GM12864 (cell line): ENCODE data around the gene LRRC45.

Experiments used
- DNase-seq: peaks from one replicate; pipeline ENCODE4 v3.0.0-alpha.2; 2011; ENCODE audit warnings: low read depth
- H3K4me3 ChIP-seq: 2 replicates; pipeline ENCODE4 v1.5.1; 2011; ENCODE audit warnings: mild to moderate bottlenecking, low read depth, low read length, control low read depth
- TF ChIP-seq, protein P1 (sequence below): IDR thresholded peaks from 2 replicates; pipeline ENCODE4 v1.5.1; 2011; ENCODE audit warnings: low read depth, mild to moderate bottlenecking, moderate library complexity, low read length, control low read depth, inconsistent platforms; ENCODE audit errors: missing control alignments

LRRC45 gene

DNA sequence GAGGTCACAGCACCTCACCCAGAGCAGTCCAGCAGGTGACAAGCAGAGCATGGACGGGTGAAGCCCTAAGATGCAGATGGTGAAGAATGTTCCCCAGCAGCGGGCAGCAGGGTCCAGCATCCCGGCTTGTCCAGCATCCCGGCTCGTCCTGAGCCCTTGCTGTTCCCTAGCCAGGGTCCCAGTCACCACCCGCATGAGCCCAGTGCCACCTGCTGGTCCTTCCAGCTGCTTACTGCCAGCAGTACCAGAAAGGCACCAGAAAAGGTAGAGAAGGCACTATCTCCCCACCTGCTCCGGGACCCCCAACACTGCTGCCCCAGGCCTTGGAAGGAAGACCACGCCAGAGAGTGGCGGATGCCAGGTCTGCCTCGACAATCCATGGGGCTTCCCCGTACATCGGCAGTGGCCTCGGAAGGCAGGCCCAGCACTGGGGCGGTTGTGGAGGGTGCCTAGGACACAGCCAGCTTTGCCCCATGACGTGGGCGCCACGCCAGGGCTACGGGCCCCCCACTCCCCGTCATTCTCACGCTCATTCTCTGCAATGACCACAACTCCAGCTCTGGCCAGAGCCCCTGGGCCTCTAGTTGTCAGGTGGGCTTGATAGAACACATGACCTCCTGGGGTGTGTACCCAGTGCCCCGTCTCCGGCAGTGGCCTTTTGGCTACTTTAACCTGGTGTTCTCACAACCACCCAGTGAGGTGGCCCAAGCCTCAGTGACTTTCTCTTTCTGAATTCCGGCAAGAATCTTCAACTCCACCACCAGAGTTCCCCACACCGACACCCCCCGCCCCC is 1.8 kb upstream of the LRRC45 start:
- DNase-seq, result no peak
- TF ChIP-seq, protein P1, sequence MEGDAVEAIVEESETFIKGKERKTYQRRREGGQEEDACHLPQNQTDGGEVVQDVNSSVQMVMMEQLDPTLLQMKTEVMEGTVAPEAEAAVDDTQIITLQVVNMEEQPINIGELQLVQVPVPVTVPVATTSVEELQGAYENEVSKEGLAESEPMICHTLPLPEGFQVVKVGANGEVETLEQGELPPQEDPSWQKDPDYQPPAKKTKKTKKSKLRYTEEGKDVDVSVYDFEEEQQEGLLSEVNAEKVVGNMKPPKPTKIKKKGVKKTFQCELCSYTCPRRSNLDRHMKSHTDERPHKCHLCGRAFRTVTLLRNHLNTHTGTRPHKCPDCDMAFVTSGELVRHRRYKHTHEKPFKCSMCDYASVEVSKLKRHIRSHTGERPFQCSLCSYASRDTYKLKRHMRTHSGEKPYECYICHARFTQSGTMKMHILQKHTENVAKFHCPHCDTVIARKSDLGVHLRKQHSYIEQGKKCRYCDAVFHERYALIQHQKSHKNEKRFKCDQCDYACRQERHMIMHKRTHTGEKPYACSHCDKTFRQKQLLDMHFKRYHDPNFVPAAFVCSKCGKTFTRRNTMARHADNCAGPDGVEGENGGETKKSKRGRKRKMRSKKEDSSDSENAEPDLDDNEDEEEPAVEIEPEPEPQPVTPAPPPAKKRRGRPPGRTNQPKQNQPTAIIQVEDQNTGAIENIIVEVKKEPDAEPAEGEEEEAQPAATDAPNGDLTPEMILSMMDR, result peak; percentile 78
- peak overlapping the region; percentile 83 for H3K4me3 ChIP-seq

GRCh38 chr17:82021900-82022309 is 1.2 kb upstream of the LRRC45 start:
- H3K4me3 ChIP-seq, result peak overlapping the region; percentile 83
- TF ChIP-seq, protein P1, result no peak
- DNase-seq, result no peak

- TF ChIP-seq, protein P1, result no peak
- DNase-seq, result no peak
- H3K4me3 ChIP-seq, result peak within 1 kb of the TSS; percentile 89
Measured at GRCh38 chr17:82022310-82022980, 660 bp upstream of the LRRC45 start, which contains the start of gene CENPX. Gene CENPX, minus strand, starts transcription at chr17:82022878. Its CDS starts 17 bp downstream, at chr17:82022861.

DNA sequence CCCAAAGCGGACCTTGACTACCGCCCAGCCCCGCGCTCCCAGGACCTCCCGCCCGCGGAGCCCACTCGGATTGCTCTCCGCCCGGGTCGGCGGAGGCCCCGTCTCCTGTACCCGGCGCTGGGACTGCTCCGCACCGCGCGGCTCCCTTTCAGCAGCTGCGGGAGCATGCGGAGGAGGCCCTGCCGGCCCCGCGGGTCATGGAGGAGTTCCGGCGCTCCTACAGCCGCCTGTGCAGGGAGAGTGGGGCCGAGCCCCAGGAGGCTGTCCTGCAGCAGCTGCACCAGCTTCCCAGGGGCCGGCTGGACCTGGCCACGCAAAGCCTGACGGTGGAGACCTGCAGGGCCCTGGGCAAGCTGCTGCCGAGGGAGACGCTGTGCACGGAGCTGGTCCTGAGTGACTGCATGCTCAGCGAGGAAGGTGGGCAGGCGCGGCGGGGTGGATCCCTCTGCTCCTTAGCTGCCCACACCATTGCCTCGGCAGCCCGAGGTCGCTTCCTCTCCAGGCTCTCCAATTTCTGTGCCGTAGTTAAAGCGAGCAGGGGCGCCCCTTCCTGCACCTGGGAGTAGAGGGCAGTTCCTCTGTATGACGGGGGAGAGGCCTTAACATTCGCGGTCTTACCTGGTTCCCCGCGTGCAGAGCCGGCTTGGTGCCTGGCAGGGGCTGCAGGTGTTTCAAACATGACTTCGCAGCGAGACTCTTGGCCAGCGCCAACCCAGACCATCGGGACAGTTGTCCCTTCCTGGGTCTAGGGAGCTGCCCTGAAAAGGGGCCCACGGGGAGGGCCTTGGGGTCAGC is 539 bp downstream of the LRRC45 start:
- no peak for DNase-seq
- TF ChIP-seq, protein P1, result no peak
- peak overlapping the region; percentile 89 for H3K4me3 ChIP-seq

DNA sequence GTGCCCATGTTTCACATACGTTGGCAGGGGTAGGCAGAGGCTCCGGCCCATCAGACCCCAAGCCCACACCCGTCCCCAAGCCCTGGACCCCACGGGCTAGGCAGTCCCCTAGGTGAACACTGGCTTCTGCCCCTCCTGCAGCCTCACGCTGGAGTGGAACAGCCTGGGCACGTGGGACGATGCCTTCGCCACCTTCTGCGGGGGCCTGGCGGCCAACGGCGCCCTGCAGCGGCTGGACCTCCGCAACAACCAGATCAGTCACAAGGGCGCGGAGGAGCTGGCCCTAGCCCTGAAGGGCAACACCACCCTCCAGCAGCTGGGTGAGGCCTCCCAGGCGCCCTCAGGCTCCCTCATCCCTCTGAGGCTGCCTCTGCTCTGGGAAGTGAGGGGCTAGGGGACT is 1.8 kb downstream of the LRRC45 start:
- DNase-seq, result no peak
- no peak overlapping the region for H3K4me3 ChIP-seq
- TF ChIP-seq, protein P1, result no peak

DNA sequence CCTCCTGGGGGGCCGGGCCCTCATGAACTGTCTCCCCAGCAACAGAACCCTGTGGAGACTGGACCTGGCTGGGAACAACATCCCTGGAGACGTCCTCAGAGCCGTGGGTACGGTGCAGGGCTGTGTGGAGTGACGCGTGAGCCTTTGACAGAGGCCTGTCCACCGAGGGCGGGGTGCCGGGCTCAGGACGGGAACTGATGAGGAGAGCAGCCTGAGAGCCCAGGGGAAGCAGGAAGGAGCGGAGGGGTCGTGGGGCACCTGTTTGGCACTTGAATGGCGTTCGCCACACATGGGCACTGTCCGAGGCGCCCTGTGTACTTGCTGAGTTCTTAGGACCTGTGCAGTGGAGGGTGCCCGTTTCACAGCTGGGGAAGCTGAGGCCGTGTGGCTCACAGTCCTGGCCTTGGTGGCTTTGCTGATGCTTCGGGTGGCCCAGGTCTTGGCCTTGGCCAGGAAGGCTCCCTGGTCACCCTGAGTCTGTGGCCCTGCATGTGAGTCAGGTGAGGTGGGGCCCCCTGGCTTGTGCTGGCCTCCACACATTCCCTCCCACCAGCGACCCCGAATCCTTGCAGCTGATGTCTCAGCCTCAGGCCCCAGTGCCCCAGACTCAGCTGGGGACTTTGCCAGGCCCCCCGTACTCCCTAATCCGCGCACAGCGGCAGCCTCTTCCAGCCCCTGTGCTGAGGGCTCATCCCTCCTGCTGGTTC is 2.4 kb downstream of the LRRC45 start:
- TF ChIP-seq, protein P1, result no peak
- no peak for DNase-seq
- no peak overlapping the region for H3K4me3 ChIP-seq
